Fibroblast of gingiva (primary cell): ENCODE results near the gene ABCB8.
"Not testable (repeated sequence)": the region's sequence is repeated elsewhere in the genome, so short reads cannot be mapped to it uniquely, and the experiment has no call there.

Source experiments
- DNase-seq: peaks from one replicate; pipeline ENCODE4 v3.0.0-alpha.2; 2011; ENCODE audit warnings: low read depth

Gene ABCB8

GRCh38 chr7:151014950-151015349 lies 13.3 kb upstream of the ABCB8 start:
- no peak for DNase-seq

GRCh38 chr7:151015967-151016366 lies 12.3 kb upstream of the ABCB8 start:
- DNase-seq = no peak

- no peak for DNase-seq
Measured at GRCh38 chr7:151016505-151016904, 11.7 kb upstream of the ABCB8 start.

GRCh38 chr7:151016942-151017341 lies 11.3 kb upstream of the ABCB8 start:
- no peak for DNase-seq

- no peak for DNase-seq
Measured at GRCh38 chr7:151017370-151017952, 10.8 kb upstream of the ABCB8 start.

GRCh38 chr7:151017953-151018420 lies 10.3 kb upstream of the ABCB8 start:
- no peak for DNase-seq

GRCh38 chr7:151018421-151019129 lies 9.7 kb upstream of the ABCB8 start:
- DNase-seq = no peak

GRCh38 chr7:151019130-151019447 lies 9.2 kb upstream of the ABCB8 start:
- DNase-seq = no peak

- DNase-seq = no peak
Measured at GRCh38 chr7:151020231-151020630, 8.0 kb upstream of the ABCB8 start.

- no peak for DNase-seq
Measured at GRCh38 chr7:151023232-151023631, 5.0 kb upstream of the ABCB8 start.

- no peak for DNase-seq
Measured at GRCh38 chr7:151024435-151025056, 3.7 kb upstream of the ABCB8 start, which contains the start of gene ATG9B. Gene ATG9B (minus strand): TSS chr7:151024494. CDS start chr7:151024423, 71 bp downstream.

- DNase-seq = no peak
Measured at GRCh38 chr7:151025924-151026671, 2.2 kb upstream of the ABCB8 start.

GRCh38 chr7:151026771-151027727 lies 1.2 kb upstream of the ABCB8 start:
- not testable (repeated sequence) for DNase-seq

GRCh38 chr7:151027728-151028130 lies 521 bp upstream of the ABCB8 start:
- DNase-seq = not testable (repeated sequence)

GRCh38 chr7:151028948-151029501 lies 775 bp downstream of the ABCB8 start:
- DNase-seq = no peak

GRCh38 chr7:151031011-151031410 lies 2.8 kb downstream of the ABCB8 start:
- peak; percentile 30 for DNase-seq

- no peak for DNase-seq
Measured at GRCh38 chr7:151032936-151033863, 5.0 kb downstream of the ABCB8 start.

GRCh38 chr7:151033864-151034249 lies 5.6 kb downstream of the ABCB8 start:
- no peak for DNase-seq

- no peak for DNase-seq
Measured at GRCh38 chr7:151034312-151035025, 6.2 kb downstream of the ABCB8 start.
